Osteoblast (primary cell): ENCODE results near the gene STUB1. TPM values are rescaled to one million over a fixed set of nuclear protein-coding genes. Genes with fewer than 3 reads are reported as not detected.

Experiments used
- DNase-seq: peaks from one replicate; pipeline ENCODE4 v3.0.0; 2011; ENCODE audit warnings: low spot score, mixed read lengths; ENCODE audit not compliant: insufficient read length; ENCODE audit errors: missing footprints
- H2AFZ ChIP-seq: 2 replicates; pipeline ENCODE4 v1.6.0; 2011; ENCODE audit warnings: mild to moderate bottlenecking, low read length
- H3K27ac ChIP-seq: 2 replicates; pipeline ENCODE4 v1.5.1; 2011; ENCODE audit warnings: mild to moderate bottlenecking, low read depth, low read length, moderate library complexity
- H3K27me3 ChIP-seq: 2 replicates; pipeline ENCODE4 v1.6.0; 2012; ENCODE audit warnings: mild to moderate bottlenecking, control low read depth, inconsistent platforms, low read length, moderate library complexity; ENCODE audit not compliant: insufficient read depth
- H3K36me3 ChIP-seq: 2 replicates; pipeline ENCODE4 v1.5.1; 2011; ENCODE audit warnings: mild to moderate bottlenecking, low read length, control low read depth, moderate library complexity; ENCODE audit not compliant: insufficient read depth
- H3K4me1 ChIP-seq: 2 replicates; pipeline ENCODE4 v1.5.1; 2011; ENCODE audit warnings: mild to moderate bottlenecking, low read length, control low read depth, moderate library complexity; ENCODE audit not compliant: insufficient read depth
- H3K4me2 ChIP-seq: 2 replicates; pipeline ENCODE4 v1.6.0; 2011; ENCODE audit warnings: mild to moderate bottlenecking, low read length; ENCODE audit not compliant: insufficient read depth
- H3K4me3 ChIP-seq: fragments of 200-600 bp; sonication (generic); 3 replicates; pipeline ENCODE4 v1.5.1; 2012; ENCODE audit warnings: mild to moderate bottlenecking, low read length, inconsistent platforms; ENCODE audit not compliant: insufficient read depth
- H3K79me2 ChIP-seq: 2 replicates; pipeline ENCODE4 v1.6.0; 2012; ENCODE audit warnings: mild to moderate bottlenecking, low read length, control low read depth, inconsistent platforms; ENCODE audit not compliant: insufficient read depth
- H3K9me3 ChIP-seq: 2 replicates; pipeline ENCODE4 v1.5.1; 2011; ENCODE audit warnings: low read depth, low read length, control low read depth
- H4K20me1 ChIP-seq: 2 replicates; pipeline ENCODE4 v1.6.0; 2012; ENCODE audit warnings: mild to moderate bottlenecking, low read length, control low read depth; ENCODE audit not compliant: insufficient read depth
- total RNA-seq: library from RNA; depleted of rRNA; stranded (reverse); fragments of >200 nt; gene quantifications from 2 replicates; pipeline ENCODE4 v1.2.3, GENCODE V29; 2012
- TF ChIP-seq, protein P1 (sequence below): IDR thresholded peaks from 2 replicates; pipeline ENCODE4 v1.5.1; 2011; ENCODE audit warnings: mild to moderate bottlenecking, low read depth, low read length, moderate library complexity; ENCODE audit errors: extremely low read depth

The STUB1 gene
- total RNA-seq, 1 donor: 102 TPM

DNA sequence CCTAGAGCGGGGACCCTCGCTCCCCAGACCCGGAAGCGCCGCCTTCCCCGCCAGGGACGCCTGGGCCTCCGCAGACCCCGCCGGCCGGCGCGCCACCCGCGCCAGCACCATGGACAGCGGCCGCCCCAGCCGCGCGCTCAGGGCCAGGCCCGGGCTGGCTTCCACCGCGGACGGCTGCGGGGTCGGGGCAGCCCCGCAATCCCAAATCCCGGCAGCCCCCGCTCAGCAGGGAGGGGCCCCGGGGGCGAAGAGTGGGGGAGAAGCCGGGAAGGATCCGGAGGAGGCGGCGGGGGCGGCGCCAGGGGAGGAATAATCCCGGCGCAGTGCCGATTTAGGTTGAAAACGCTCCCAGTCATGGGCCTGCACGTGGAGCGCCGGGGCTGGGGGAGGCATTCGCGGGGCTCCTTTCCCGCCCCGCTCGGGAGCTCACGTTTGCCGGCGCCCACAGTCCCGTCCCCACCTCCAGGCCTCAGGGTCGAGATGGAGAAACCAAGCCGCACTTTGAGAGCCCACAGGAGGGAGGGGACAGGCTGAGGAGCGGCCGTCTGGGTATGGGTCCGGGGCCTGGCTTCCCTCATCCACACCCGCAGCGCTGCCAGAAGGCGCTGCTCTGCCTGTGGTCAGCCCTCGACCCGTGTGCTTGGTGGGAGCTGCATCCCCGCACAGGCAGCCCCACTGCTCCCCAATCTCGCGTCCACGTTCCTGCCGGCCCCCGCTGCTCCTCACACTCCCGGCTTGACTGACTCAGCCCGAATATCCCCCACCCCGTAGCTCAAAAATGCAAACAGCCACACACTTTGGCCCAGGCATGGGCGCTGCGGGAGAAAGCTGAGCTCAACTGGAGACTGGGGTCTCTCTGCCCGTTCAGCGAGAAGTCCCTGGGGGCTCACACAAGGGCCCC lies 20.7 kb downstream of the STUB1 start:
- Histone ChIP-seq H3K4me3 (no peak overlapping the region), H2AFZ (no peak overlapping the region), H3K27me3 (peaks cover 50% of the 10 kb centered on the region), H3K4me1 (no peaks in the 10 kb centered on the region), H3K36me3 (no peaks in the 10 kb centered on the region), H3K4me2 (no peak overlapping the region), H4K20me1 (peaks cover 14% of the 10 kb centered on the region), H3K9me3 (no peaks in the 10 kb centered on the region), H3K27ac (no peak overlapping the region), H3K79me2 (no peaks in the 10 kb centered on the region)
- TF ChIP-seq, protein P1, sequence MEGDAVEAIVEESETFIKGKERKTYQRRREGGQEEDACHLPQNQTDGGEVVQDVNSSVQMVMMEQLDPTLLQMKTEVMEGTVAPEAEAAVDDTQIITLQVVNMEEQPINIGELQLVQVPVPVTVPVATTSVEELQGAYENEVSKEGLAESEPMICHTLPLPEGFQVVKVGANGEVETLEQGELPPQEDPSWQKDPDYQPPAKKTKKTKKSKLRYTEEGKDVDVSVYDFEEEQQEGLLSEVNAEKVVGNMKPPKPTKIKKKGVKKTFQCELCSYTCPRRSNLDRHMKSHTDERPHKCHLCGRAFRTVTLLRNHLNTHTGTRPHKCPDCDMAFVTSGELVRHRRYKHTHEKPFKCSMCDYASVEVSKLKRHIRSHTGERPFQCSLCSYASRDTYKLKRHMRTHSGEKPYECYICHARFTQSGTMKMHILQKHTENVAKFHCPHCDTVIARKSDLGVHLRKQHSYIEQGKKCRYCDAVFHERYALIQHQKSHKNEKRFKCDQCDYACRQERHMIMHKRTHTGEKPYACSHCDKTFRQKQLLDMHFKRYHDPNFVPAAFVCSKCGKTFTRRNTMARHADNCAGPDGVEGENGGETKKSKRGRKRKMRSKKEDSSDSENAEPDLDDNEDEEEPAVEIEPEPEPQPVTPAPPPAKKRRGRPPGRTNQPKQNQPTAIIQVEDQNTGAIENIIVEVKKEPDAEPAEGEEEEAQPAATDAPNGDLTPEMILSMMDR: no peak
- peak; percentile 99 for DNase-seq

DNA sequence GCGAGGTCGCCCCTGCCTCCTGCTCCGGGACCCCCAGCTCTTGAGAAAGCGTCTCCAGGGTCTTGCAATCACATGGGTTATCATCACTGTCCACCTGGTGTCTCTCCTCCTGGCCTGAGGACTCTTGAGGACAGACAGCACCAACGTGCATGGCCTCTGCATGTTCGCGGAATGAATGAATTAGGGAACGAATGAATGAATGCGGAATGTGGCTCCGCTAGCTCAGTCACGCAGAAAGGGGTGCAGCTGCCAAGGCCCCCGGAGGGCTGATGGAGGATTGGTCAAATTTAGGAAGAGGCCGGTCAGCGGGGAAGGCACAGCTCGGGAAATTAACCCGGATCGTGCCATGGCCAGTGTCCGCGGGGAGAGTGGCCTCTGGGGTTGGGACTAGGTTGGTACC lies 22.1 kb downstream of the STUB1 start:
- H3K4me1 ChIP-seq: no peaks in the 10 kb centered on the region
- TF ChIP-seq, protein P1: no peak
- no peaks in the 10 kb centered on the region for H3K9me3 ChIP-seq
- no peaks in the 10 kb centered on the region for H3K79me2 ChIP-seq
- H3K4me3 ChIP-seq: no peak overlapping the region
- H2AFZ ChIP-seq: no peak overlapping the region
- DNase-seq: no peak
- peaks cover 15% of the 10 kb centered on the region for H4K20me1 ChIP-seq
- no peaks in the 10 kb centered on the region for H3K36me3 ChIP-seq
- H3K4me2 ChIP-seq: no peak overlapping the region
- H3K27me3 ChIP-seq: peaks cover 57% of the 10 kb centered on the region
- H3K27ac ChIP-seq: no peak overlapping the region

DNA sequence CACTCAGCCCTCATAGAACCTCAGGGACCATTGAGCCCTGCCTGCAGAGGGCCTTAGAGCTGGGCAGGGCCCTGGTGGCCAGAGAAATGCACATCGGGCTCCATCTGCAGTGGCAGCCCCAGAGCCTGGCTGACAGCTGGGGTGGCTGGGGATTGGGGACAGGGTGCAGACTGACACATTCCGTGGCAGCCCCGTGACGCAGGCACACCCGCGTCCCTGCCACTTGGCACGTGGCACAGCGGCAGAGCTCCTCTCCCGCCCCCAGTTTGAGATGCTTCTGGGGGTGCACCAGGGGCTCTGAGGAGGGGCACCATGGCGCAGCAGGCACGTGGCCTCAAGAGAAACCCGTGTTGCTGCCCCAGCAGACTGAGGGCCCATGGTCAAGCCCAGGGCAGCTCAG lies 23.2 kb downstream of the STUB1 start:
- Histone ChIP-seq H3K36me3 (no peaks in the 10 kb centered on the region), H2AFZ (no peak overlapping the region), H3K27me3 (peaks cover 65% of the 10 kb centered on the region), H3K4me2 (no peak overlapping the region), H4K20me1 (peaks cover 15% of the 10 kb centered on the region), H3K4me1 (no peaks in the 10 kb centered on the region), H3K4me3 (no peak overlapping the region), H3K79me2 (no peaks in the 10 kb centered on the region), H3K27ac (no peak overlapping the region), H3K9me3 (no peaks in the 10 kb centered on the region)
- DNase-seq: no peak
- TF ChIP-seq, protein P1: no peak

DNA sequence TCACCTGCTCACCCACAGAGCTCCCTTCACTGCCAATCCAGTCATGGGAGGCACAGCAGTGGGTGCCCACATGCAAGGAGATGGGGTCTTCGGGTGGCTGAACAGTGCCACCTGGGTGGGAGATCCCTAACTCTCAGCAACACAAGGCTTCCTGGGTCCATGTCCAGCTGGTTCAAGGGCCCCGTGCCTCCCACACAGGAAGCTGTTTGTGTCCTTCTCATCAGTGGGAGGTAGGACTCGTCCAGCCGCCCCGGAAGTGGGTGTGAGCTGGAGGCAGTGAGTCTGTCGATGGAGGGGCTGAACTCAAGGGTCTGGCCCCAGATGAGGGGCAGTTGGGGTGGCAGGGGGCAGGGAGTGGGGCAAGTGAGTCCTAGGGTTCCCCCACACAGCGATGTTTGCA lies 23.8 kb downstream of the STUB1 start:
- TF ChIP-seq, protein P1: no peak
- Histone ChIP-seq H4K20me1 (peaks cover 15% of the 10 kb centered on the region), H3K27me3 (peaks cover 69% of the 10 kb centered on the region)

More for the DNA sequence above, 23.8 kb downstream of the STUB1 start:
- Histone ChIP-seq H3K79me2 (no peaks in the 10 kb centered on the region), H3K4me1 (no peaks in the 10 kb centered on the region), H3K9me3 (no peaks in the 10 kb centered on the region), H3K4me2 (no peak overlapping the region), H2AFZ (no peak overlapping the region), H3K27ac (no peak overlapping the region), H3K36me3 (no peaks in the 10 kb centered on the region), H3K4me3 (no peak overlapping the region)
- no peak for DNase-seq
